ENCODE measurements around the gene PHLPP1.

The PHLPP1 gene

GRCh38 chr18:62953663-62954062 lies 238.3 kb downstream of the PHLPP1 start:
- no peak for DNase-seq

GRCh38 chr18:62954366-62954765 lies 239.0 kb downstream of the PHLPP1 start:
- no peak for DNase-seq

GRCh38 chr18:62957885-62958472 lies 242.6 kb downstream of the PHLPP1 start:
- no peak for DNase-seq

- DNase-seq, result no peak
These were observed 244.1 kb downstream of the PHLPP1 start for GRCh38 chr18:62959481-62959880.

GRCh38 chr18:62963507-62963906 lies 248.2 kb downstream of the PHLPP1 start:
- DNase-seq, result no peak

GRCh38 chr18:62964432-62964831 lies 249.1 kb downstream of the PHLPP1 start:
- DNase-seq, result no peak

- no peak for DNase-seq
These were observed 251.7 kb downstream of the PHLPP1 start for GRCh38 chr18:62967089-62967488.

GRCh38 chr18:62973689-62974088 lies 258.3 kb downstream of the PHLPP1 start:
- DNase-seq, result no peak

GRCh38 chr18:62974388-62974787 lies 259.0 kb downstream of the PHLPP1 start:
- DNase-seq, result no peak

GRCh38 chr18:62974928-62975675 lies 259.8 kb downstream of the PHLPP1 start:
- no peak for DNase-seq

GRCh38 chr18:62975785-62976184 lies 260.4 kb downstream of the PHLPP1 start:
- DNase-seq, result no peak

- no peak for DNase-seq
These were observed 260.9 kb downstream of the PHLPP1 start for GRCh38 chr18:62976227-62976626.

GRCh38 chr18:62977512-62977911 lies 262.2 kb downstream of the PHLPP1 start:
- no peak for DNase-seq

GRCh38 chr18:62978251-62979049 lies 263.1 kb downstream of the PHLPP1 start:
- DNase-seq, result no peak

GRCh38 chr18:62979176-62979575 lies 263.8 kb downstream of the PHLPP1 start:
- DNase-seq, result no peak

- no peak for DNase-seq
These were observed 264.6 kb downstream of the PHLPP1 start for GRCh38 chr18:62979900-62980299.

GRCh38 chr18:62981566-62981965 lies 266.2 kb downstream of the PHLPP1 start:
- no peak for DNase-seq

- peak; percentile 12 for DNase-seq
These were observed 267.4 kb downstream of the PHLPP1 start for GRCh38 chr18:62982600-62983251.

GRCh38 chr18:62984656-62985315 lies 269.4 kb downstream of the PHLPP1 start:
- DNase-seq, result no peak

- no peak for DNase-seq
These were observed 271.1 kb downstream of the PHLPP1 start for GRCh38 chr18:62986490-62986889.

GRCh38 chr18:62987055-62987830 lies 271.9 kb downstream of the PHLPP1 start:
- DNase-seq, result no peak

GRCh38 chr18:62987859-62988258 lies 272.5 kb downstream of the PHLPP1 start:
- DNase-seq, result no peak

All from NCI-H1048 (cell line).